Activated CD8-positive, alpha-beta memory T cell treated with anti-CD3 and anti-CD28 coated beads for 36 hours (primary cell): ENCODE results near the gene MEAF6. TPM values are rescaled to one million over a fixed set of nuclear protein-coding genes. Genes with fewer than 3 reads are reported as not detected.

Experiments used
- CTCF ChIA-PET: fragments of 350-600 bp; sonication (Branson Sonifier 250); formaldehyde crosslinking; loops from one replicate; lab custom pipeline; 2021; ENCODE audit warnings: antibody characterized with exemption; lab: Charles Lee
- POLR2A ChIA-PET: fragments of 350-600 bp; sonication (Branson Sonifier 250); formaldehyde crosslinking; loops from one replicate; lab custom pipeline; 2021; ENCODE audit warnings: antibody characterized with exemption; lab: Charles Lee
- total RNA-seq, 2 experiments: library from RNA; stranded (reverse); gene quantifications; one replicate each; pipeline ENCODE4 v1.2.3, GENCODE V29; 2021

MEAF6 gene
- total RNA-seq, 2 experiments from 2014 or later = 89.8 to 90.5 TPM

- POLR2A ChIA-PET = interaction anchor here (1.6 kb wide), 1 partner anchor 9 kb away, joined by 4 read pairs; no protein-coding TSS in a partner anchor
- CTCF ChIA-PET = interaction anchor here (0.5 to 1.1 kb wide), 3 partner anchors 10 to 187 kb away, joined by 3 to 6 read pairs (median 4); no protein-coding TSS in a partner anchor
These were observed 46.5 kb downstream of the MEAF6 start for GRCh38 chr1:37468037-37468436.

DNA sequence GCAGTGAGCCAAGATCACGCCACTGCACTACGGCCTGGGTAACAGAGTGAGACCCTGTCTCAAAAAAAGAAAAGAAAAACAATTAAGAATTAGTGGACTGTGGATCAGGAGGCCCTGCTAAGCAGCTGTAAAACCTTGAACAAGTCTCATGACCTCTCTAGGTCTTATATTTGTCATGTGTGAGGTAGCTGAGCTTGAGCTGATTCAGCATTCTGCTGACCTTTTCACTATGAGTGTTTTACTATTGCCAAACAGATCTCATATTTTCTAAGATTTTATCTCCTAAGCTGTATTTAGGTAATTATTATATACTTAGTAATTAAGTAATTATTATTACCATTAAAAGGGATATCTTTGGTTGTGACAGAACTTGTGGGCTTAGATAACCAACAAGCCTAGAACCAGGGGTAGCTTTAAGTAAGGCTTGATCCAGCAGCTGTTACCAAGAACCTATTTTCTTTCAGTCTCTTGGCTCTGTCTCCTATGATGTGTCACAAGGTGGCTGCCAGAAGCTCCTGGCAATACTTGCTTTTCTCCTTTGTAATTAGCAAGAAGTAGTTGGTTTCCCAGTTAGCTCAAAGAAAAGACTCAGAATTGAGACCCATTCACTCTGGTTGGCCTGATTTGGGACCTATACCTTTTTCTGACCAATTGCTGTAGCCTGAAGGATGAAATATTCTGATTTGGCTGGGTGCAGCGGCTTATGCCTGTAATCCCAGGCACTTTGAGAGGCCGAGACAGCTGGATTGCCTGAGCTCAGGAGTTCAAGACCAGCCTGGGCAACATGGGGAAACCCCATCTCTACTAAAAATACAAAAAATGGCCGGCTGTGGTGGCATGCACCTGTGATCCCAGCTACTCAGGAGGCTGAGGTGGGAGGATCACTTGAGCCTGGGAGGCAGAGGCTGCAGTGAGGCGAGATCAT, 48.7 kb downstream of the MEAF6 start:
- ChIA-PET CTCF (interaction anchor here (1.5 kb wide), 1 partner anchor 21 kb away, joined by 10 read pairs; no protein-coding TSS in a partner anchor), POLR2A (no interaction called here)

DNA sequence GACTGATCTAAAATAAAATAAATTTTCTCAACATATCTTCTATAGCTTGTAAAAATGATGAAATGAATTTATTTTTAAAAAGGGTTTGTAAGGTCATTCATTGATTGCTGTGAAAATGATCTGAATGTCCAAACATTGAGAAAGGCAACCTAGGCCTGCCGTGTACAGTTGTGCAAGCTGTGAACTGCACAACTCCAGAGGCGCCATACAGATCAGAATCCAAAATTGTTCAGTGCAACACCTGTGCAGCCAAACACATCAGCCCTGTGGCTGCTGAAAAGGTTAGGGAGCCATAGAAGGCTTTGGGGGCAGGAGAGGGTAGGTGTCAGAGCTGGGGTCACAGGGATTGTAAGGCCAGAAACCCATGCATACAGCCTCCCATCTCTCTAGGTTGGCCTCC, 50.1 kb downstream of the MEAF6 start:
- CTCF ChIA-PET = no interaction called here
- POLR2A ChIA-PET = no interaction called here

DNA sequence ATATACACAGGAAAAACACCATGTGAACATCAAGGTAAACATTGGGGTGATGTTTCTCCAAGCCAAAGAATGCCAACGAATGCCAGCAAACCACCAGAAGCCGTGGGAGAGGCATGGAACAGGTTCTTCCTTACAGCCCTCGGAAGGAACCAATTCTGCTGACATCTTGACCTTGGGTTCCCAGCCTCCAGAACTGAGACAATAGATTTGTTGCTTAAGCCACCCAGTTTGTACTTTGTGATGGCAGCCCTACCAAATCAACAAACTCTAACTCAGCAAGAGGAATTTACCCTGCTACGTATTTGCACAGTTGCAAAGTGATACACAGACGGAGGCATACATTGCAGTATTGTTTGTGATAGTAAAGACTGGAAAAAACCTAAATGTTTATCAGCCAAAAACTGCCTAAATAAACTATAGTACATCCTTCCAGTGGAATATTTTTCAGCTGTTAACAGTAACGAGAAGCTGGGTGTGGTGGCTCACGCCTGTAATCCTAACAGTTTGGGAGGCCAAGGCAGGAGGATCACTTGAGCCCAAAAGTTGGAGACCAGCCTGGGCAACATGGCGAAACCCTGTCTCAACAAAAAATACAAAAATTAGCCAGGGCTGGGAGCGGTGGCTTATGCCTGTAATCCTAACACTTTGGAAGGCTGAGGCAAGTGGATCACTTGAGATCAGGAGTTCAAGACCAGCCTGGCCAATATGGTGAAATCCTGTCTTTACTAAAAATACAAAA, 52.7 kb downstream of the MEAF6 start:
- CTCF ChIA-PET = no interaction called here

DNA sequence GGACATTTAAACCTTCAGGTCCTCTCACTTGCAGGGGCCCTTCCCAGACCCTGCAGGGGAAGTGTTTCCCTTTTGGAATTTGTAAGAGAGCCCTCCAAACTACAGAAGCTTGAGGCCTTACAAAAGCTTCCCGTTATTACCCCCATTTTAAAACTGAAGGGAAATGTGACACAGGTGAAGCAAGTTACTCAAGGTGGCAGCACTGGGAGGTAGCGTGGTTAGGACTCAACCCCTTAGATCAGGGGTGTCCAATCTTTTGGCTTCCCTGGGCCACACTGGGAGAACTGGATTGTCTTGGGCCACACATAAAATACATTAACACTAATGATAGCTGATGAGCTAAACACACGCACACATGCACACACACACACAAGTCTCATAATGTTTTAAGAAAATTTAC, 56.0 kb downstream of the MEAF6 start:
- ChIA-PET CTCF (interaction anchor here (0.6 to 7.8 kb wide), 5 partner anchors 13 to 197 kb away, joined by 3 to 105 read pairs (median 3); partner anchors contain the start of gene MEAF6), POLR2A (no interaction called here)

More for the DNA sequence above, 52.7 kb downstream of the MEAF6 start:
- POLR2A ChIA-PET = no interaction called here

GRCh38 chr1:37456614-37457013, 58.0 kb downstream of the MEAF6 start:
- ChIA-PET CTCF (interaction anchor here (1.4 to 7.8 kb wide), 2 partner anchors 16 to 31 kb away, joined by 4 to 105 read pairs; no protein-coding TSS in a partner anchor), POLR2A (no interaction called here)

- POLR2A ChIA-PET = interaction anchor here (1.3 to 1.5 kb wide), 2 partner anchors 19 to 30 kb away, joined by 3 to 6 read pairs; partner anchors contain the start of gene ZC3H12A
These were observed 59.0 kb downstream of the MEAF6 start for GRCh38 chr1:37455516-37455915.

GRCh38 chr1:37453647-37454046, 60.9 kb downstream of the MEAF6 start:
- POLR2A ChIA-PET = interaction anchor here (0.5 to 0.7 kb wide), 3 partner anchors 25 to 1051 kb away, joined by 3 to 11 read pairs (median 3); no protein-coding TSS in a partner anchor
- CTCF ChIA-PET = interaction anchor here (0.6 to 7.8 kb wide), 6 partner anchors 19 to 172 kb away, joined by 3 to 105 read pairs (median 6); no protein-coding TSS in a partner anchor

More at GRCh38 chr1:37455516-37455915, 59.0 kb downstream of the MEAF6 start:
- CTCF ChIA-PET = interaction anchor here (0.7 to 7.8 kb wide), 8 partner anchors 12 to 226 kb away, joined by 3 to 105 read pairs (median 8); no protein-coding TSS in a partner anchor

DNA sequence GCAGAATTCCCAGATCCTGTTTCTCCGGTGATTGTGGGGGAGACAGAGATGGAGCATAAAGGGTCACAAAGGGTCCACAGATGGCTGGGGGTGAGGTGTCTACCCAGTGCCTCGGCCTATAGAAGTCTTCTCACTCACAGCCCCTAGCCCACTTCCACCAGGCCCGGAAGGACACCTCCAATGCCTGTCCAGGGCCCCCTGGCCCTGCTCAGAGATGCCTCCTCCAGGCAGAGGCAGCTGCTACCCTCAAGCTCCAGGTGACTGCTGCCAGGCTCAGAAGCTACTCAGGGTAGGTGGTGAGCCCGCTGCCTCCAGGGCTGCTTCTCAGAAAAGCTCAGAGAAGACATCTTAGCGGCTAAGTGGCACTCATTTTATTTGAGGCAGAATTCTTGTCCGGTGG, 62.1 kb downstream of the MEAF6 start:
- POLR2A ChIA-PET = no interaction called here
- CTCF ChIA-PET = interaction anchor here (7.8 kb wide), 1 partner anchor 35 kb away, joined by 105 read pairs; no protein-coding TSS in a partner anchor

GRCh38 chr1:37449936-37450335, 64.6 kb downstream of the MEAF6 start:
- ChIA-PET POLR2A (interaction anchor here (0.7 kb wide), 1 partner anchor 425 kb away, joined by 3 read pairs; no protein-coding TSS in a partner anchor), CTCF (interaction anchor here (0.9 to 2.0 kb wide), 4 partner anchors 16 to 875 kb away, joined by 3 to 8 read pairs (median 3); no protein-coding TSS in a partner anchor)

GRCh38 chr1:37448691-37449417, 65.7 kb downstream of the MEAF6 start:
- ChIA-PET POLR2A (interaction anchor here (0.5 kb wide), 1 partner anchor 139 kb away, joined by 4 read pairs; no protein-coding TSS in a partner anchor), CTCF (interaction anchor here (0.9 to 1.7 kb wide), 2 partner anchors 15 to 874 kb away, joined by 3 to 4 read pairs; no protein-coding TSS in a partner anchor)

DNA sequence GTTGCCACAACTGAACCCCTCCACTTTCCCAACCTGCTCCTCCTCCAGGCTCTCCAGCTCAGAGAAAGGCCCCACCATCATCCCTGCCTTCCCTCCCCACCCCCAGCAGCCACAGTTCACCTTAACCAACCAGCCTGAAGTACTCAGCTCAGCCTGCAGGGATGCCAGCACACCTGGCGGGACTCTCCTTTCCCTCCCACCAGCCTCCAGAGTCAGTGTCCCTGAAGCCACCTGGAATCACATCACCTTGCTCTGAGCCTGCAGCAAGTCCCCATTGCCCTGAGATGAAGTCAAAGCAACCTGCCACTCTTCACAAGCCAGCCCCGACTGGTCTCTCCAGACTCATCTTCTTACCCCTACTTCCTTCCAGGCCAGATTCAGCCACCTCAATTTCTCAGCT, 66.4 kb downstream of the MEAF6 start:
- ChIA-PET CTCF (interaction anchor here (1.7 kb wide), 1 partner anchor 14 kb away, joined by 4 read pairs; no protein-coding TSS in a partner anchor), POLR2A (no interaction called here)

GRCh38 chr1:37446874-37447273, 67.7 kb downstream of the MEAF6 start:
- CTCF ChIA-PET = no interaction called here
- POLR2A ChIA-PET = no interaction called here

DNA sequence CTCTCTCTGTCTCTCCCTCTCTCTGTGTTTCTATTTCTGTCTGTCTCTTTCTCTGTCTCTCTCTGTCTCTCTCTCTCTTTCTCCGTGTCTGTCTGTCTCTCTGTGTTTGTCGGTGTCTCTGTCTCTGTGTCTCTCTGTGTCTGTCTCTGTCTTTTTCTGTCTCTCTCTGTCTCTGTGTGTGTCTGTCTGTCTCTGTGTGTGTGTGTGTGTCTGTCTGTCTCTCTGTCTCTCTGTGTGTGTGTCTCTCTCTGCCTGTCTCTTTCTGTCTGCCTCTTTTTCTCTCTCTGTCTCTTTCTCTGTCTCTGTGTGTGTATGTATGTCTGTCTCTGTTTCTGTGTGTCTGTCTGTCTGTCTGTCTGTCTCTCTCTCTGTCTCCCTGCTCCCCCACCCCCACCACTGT, 71.9 kb downstream of the MEAF6 start:
- ChIA-PET POLR2A (no interaction called here), CTCF (no interaction called here)
